Neural cell (in vitro differentiated cells): ENCODE data around the gene TBC1D5. TPM values are rescaled to one million over a fixed set of nuclear protein-coding genes. Genes with fewer than 3 reads are reported as not detected.

Experiments
- H2AFZ ChIP-seq: fragments of 200-600, 300-800 bp; sonication (generic), shearing (Covaris generic); 2 replicates; pipeline ENCODE4 v1.6.0; 2014; ENCODE audit warnings: low read depth, mild to moderate bottlenecking, antibody characterized with exemption, low read length, moderate library complexity
- H3F3A ChIP-seq: fragments of 200-600 bp; shearing (Covaris generic); 2 replicates; pipeline ENCODE4 v1.6.1; 2016; ENCODE audit warnings: mild to moderate bottlenecking, moderate library complexity, mixed read lengths, antibody characterized with exemption, low read length; ENCODE audit not compliant: insufficient read depth, poor library complexity, severe bottlenecking
- H3K27ac ChIP-seq: fragments of 200-600, 300-800 bp; sonication (generic), shearing (Covaris generic); 2 replicates; pipeline ENCODE4 v1.5.1; 2014; ENCODE audit warnings: mild to moderate bottlenecking, low read length, moderate library complexity
- H3K27me3 ChIP-seq: fragments of 300-800, 200-600 bp; sonication (generic), shearing (Covaris generic); 2 replicates; pipeline ENCODE4 v1.6.0; 2014; ENCODE audit warnings: mild to moderate bottlenecking, low read depth, low read length, moderate library complexity; ENCODE audit not compliant: insufficient read depth
- H3K36me3 ChIP-seq: fragments of 300-800, 200-600 bp; sonication (generic), shearing (Covaris generic); 2 replicates; pipeline ENCODE4 v1.5.1; 2014; ENCODE audit warnings: mild to moderate bottlenecking, antibody characterized with exemption, low read length, moderate library complexity; ENCODE audit not compliant: insufficient read depth
- H3K4me2 ChIP-seq: fragments of 300-800, 200-600 bp; sonication (generic), shearing (Covaris generic); 2 replicates; pipeline ENCODE4 v1.6.0; 2014; ENCODE audit warnings: mild to moderate bottlenecking, low read length
- H3K4me3 ChIP-seq: fragments of 300-800, 200-600 bp; sonication (generic), shearing (Covaris generic); 2 replicates; pipeline ENCODE4 v1.5.1; 2014; ENCODE audit warnings: mild to moderate bottlenecking, low read length, moderate library complexity
- H3K79me2 ChIP-seq: fragments of 200-600 bp; shearing (Covaris generic); replicated peaks from 2 replicates; pipeline ENCODE4 v1.6.0; 2014; ENCODE audit warnings: mild to moderate bottlenecking, low read length, moderate library complexity; ENCODE audit not compliant: insufficient read depth
- H3K9ac ChIP-seq: fragments of 300-800, 200-600 bp; sonication (generic), shearing (Covaris generic); 2 replicates; pipeline ENCODE4 v1.6.1; 2016; ENCODE audit warnings: mild to moderate bottlenecking, low read length, mixed read lengths
- H3K9me2 ChIP-seq: fragments of 200-600 bp; shearing (Covaris generic); 2 replicates; pipeline ENCODE4 v1.6.1; 2016; ENCODE audit warnings: mild to moderate bottlenecking, low read length, mixed read lengths; ENCODE audit not compliant: insufficient read depth
- H3K9me3 ChIP-seq: fragments of 200-600, 300-800 bp; sonication (generic), shearing (Covaris generic); 2 replicates; pipeline ENCODE4 v1.6.1; 2016; ENCODE audit warnings: mild to moderate bottlenecking, mixed run types, low read length, moderate library complexity, mixed read lengths
- H4K20me1 ChIP-seq: fragments of 200-600 bp; shearing (Covaris generic); 2 replicates; pipeline ENCODE4 v1.6.1; 2016; ENCODE audit warnings: mild to moderate bottlenecking, mixed run types; ENCODE audit not compliant: insufficient read depth
- CTCF ChIP-seq: fragments of 450-650 bp; IDR thresholded peaks from 2 replicates; pipeline ENCODE4 v1.5.1; 2014; ENCODE audit warnings: antibody characterized with exemption, mild to moderate bottlenecking, moderate library complexity; ENCODE audit not compliant: poor library complexity, severe bottlenecking
- EP300 ChIP-seq: fragments of 450-650 bp; conservative IDR thresholded peaks from 2 replicates; pipeline ENCODE4 v1.6.1; 2014; ENCODE audit warnings: antibody characterized with exemption, mild to moderate bottlenecking, moderate library complexity; ENCODE audit not compliant: poor library complexity, severe bottlenecking
- EZH2 ChIP-seq: fragments of 200-600, 300-800 bp; shearing (Covaris generic), sonication (generic); IDR thresholded peaks from 2 replicates; pipeline ENCODE4 v1.6.1; 2014; ENCODE audit warnings: antibody characterized with exemption, low read length, borderline replicate concordance, mild to moderate bottlenecking; ENCODE audit not compliant: insufficient read depth, poor library complexity, severe bottlenecking
- MXI1 ChIP-seq: fragments of 450-650 bp; conservative IDR thresholded peaks from 2 replicates; pipeline ENCODE4 v1.6.1; 2014; ENCODE audit warnings: antibody characterized with exemption, mild to moderate bottlenecking; ENCODE audit not compliant: poor library complexity, severe bottlenecking
- POLR2AphosphoS5 ChIP-seq: IDR thresholded peaks from 2 replicates; pipeline ENCODE4 v1.6.1; 2012
- RAD21 ChIP-seq: fragments of 450-650 bp; conservative IDR thresholded peaks from 2 replicates; pipeline ENCODE4 v1.6.1; 2014; ENCODE audit warnings: antibody characterized with exemption, mild to moderate bottlenecking, moderate library complexity
- REST ChIP-seq: IDR thresholded peaks from 2 replicates; pipeline ENCODE4 v1.6.1; 2012; ENCODE audit warnings: borderline replicate concordance
- SMC3 ChIP-seq: fragments of 450-650 bp; conservative IDR thresholded peaks from 2 replicates; pipeline ENCODE4 v1.6.1; 2014; ENCODE audit warnings: antibody characterized with exemption, mild to moderate bottlenecking, moderate library complexity; ENCODE audit not compliant: poor library complexity
- TAF1 ChIP-seq: IDR thresholded peaks from 2 replicates; pipeline ENCODE4 v1.6.1; 2012; ENCODE audit warnings: low read depth
- polyA plus RNA-seq: library from polyadenylated mRNA; depleted of rRNA; stranded (reverse); fragments of >200 nt; gene quantifications from 2 replicates; pipeline ENCODE4 v1.2.3, GENCODE V29; 2014

Gene TBC1D5
- polyA plus RNA-seq, 1 donor from 2014 or later: 28.3 TPM

- TF ChIP-seq RAD21: no peak
- no peak for TF ChIP-seq TAF1
- TF ChIP-seq EZH2: no peak
- TF ChIP-seq EP300: no peak
- TF ChIP-seq REST: no peak
- no peak for TF ChIP-seq MXI1
- TF ChIP-seq SMC3: no peak
- H2AFZ ChIP-seq: no peak overlapping the region
Measured at GRCh38 chr3:17771177-17772017, 29.0 kb upstream of the TBC1D5 start.

GRCh38 chr3:17770682-17771081 lies 28.3 kb upstream of the TBC1D5 start:
- Histone ChIP-seq H3K9ac (no peak overlapping the region), H3K36me3 (no peaks in the 10 kb centered on the region), H3K27ac (no peak overlapping the region), H2AFZ (no peak overlapping the region), H3K79me2 (no peaks in the 10 kb centered on the region), H3K4me2 (no peak overlapping the region), H3K4me3 (no peak overlapping the region), H3F3A (no peaks in the 10 kb centered on the region), H4K20me1 (no peaks in the 10 kb centered on the region), H3K9me3 (no peaks in the 10 kb centered on the region), H3K9me2 (no peaks in the 10 kb centered on the region), H3K27me3 (no peaks in the 10 kb centered on the region)
- TF ChIP-seq MXI1 (no peak), EP300 (no peak), CTCF (no peak), TAF1 (no peak), REST (no peak), RAD21 (no peak), EZH2 (no peak), POLR2AphosphoS5 (no peak)

More at GRCh38 chr3:17771177-17772017, 29.0 kb upstream of the TBC1D5 start:
- no peak overlapping the region for H3K27ac ChIP-seq
- no peak overlapping the region for H3K4me3 ChIP-seq
- no peaks in the 10 kb centered on the region for H4K20me1 ChIP-seq
- H3K9me3 ChIP-seq: no peaks in the 10 kb centered on the region
- no peak overlapping the region for H3K9ac ChIP-seq
- H3K4me2 ChIP-seq: no peak overlapping the region
- H3K27me3 ChIP-seq: no peaks in the 10 kb centered on the region
- no peaks in the 10 kb centered on the region for H3K36me3 ChIP-seq
- no peaks in the 10 kb centered on the region for H3K9me2 ChIP-seq
- H3F3A ChIP-seq: no peaks in the 10 kb centered on the region
- H3K79me2 ChIP-seq: no peaks in the 10 kb centered on the region
